NT2/D1 (cell line): ENCODE results near the gene CHRNA9.

ENCODE experiments used
- SUZ12 ChIP-seq: IDR thresholded peaks from 2 replicates; pipeline ENCODE4 v1.6.1; 2011; ENCODE audit not compliant: insufficient read length, insufficient read depth; ENCODE audit errors: extremely low read depth
- YY1 ChIP-seq: IDR thresholded peaks from 2 replicates; pipeline ENCODE4 v1.6.1; 2011; ENCODE audit not compliant: insufficient read length, insufficient read depth
- ZNF274 ChIP-seq: IDR thresholded peaks from 2 replicates; pipeline ENCODE4 v1.6.1; 2011; ENCODE audit warnings: mild to moderate bottlenecking, low read depth, low read length

DNA sequence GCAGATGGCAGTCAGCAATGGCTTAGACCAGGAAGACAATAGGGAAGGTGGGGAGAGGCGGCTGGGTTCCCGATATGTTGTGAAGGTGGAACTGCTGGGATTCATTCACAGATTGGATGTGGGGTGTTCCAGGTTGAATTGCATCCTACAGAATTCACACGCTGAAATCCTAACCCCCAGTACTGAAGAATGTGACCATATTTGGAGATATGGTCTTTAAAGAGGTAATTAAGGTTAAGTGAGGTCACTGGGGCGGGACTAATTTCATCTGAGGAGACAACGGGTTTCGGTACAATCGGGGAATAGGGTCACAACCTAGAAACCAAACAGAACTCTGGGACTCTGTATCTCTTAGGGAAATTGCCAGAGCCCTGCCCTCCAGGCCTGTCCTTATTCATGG lies 5.3 kb upstream of the CHRNA9 start:
- TF ChIP-seq YY1 (no peak), ZNF274 (no peak), SUZ12 (no peak)
